ENCODE data around the gene PTPRJ.
A peak's percentile ranks its signal among the peaks of the same experiment; 100 is the strongest.

Gene PTPRJ

DNA sequence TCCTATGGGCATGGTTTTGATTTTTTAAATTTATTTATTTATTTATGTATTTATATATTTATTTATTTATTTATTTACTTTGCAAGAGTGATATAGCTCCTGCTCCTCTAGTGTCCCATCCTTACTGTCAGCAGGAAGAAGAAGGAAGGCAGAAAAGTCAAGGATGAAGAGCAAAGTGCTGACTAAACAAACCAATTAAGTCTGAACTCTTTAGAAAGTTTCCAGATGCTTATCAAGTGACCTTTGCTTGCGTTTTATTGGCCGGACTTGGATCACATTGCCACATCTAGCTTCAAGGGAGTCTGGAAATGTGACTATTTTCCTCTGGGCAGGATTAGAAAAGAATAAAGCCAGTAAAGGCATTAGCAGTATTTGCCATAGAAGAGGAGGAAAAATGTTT lies 227.5 kb downstream of the PTPRJ start:
- TF ChIP-seq, protein P1, sequence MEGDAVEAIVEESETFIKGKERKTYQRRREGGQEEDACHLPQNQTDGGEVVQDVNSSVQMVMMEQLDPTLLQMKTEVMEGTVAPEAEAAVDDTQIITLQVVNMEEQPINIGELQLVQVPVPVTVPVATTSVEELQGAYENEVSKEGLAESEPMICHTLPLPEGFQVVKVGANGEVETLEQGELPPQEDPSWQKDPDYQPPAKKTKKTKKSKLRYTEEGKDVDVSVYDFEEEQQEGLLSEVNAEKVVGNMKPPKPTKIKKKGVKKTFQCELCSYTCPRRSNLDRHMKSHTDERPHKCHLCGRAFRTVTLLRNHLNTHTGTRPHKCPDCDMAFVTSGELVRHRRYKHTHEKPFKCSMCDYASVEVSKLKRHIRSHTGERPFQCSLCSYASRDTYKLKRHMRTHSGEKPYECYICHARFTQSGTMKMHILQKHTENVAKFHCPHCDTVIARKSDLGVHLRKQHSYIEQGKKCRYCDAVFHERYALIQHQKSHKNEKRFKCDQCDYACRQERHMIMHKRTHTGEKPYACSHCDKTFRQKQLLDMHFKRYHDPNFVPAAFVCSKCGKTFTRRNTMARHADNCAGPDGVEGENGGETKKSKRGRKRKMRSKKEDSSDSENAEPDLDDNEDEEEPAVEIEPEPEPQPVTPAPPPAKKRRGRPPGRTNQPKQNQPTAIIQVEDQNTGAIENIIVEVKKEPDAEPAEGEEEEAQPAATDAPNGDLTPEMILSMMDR (IDR thresholded peaks at IDR 0.05; ENCODE audit: low read depth, low read length): no peak
- no peak overlapping the region for H3K4me3 ChIP-seq (ENCODE audit: low read depth, low read length)

DNA sequence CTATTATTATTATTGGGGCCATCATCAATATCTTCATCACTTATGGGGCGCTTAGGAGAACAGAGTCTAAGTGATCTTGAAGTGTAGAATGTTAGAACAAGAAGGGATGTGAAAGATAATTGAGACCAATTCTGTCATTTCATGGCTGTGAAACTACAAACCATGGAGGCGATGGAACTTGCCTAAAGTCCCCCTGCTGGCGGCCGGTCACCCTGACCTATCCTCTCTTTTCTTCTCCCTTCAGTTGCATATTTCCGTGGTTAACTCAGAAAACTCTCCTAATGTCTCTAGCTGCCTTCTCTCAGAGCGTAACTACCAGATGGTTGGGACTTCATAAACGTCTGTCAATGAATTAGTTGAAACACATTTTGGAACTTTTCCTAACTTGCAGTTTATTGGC lies 229.7 kb downstream of the PTPRJ start:
- no peak overlapping the region for H3K4me3 ChIP-seq (ENCODE audit: low read depth, low read length)
- TF ChIP-seq, protein P1 (IDR thresholded peaks at IDR 0.05; ENCODE audit: low read depth, low read length): peak; percentile 50; the same call in 1 of the 2 replicates

DNA sequence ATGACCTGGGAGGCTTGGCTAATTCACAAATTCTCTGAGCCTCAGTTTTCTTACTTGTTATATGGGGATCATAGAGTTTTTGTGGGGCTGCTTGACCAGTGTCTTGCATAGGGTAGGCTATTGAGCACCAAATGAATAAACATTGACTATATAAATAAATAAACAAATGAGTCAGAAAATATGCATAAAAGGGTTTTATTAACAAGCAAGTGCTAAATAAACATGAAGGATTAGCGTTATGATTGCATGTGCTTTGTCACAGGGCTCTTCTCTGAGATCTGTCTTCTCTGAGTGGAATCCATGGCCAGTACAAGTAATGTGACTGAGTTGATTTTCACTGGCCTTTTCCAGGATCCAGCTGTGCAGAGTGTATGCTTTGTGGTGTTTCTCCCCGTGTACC lies 236.2 kb downstream of the PTPRJ start, which contains the start of gene OR4B1:
TSS of gene OR4B1 (plus strand) at position 301 of the 400 bp plus-strand sequence. CDS start at position 301, 0 bp downstream.
- no peak within 1 kb of the TSS for H3K4me3 ChIP-seq (ENCODE audit: low read depth, low read length)
- TF ChIP-seq, protein P1 (IDR thresholded peaks at IDR 0.05; ENCODE audit: low read depth, low read length): no peak
